Measurements from ENCODE around the gene TIMM9.

DNA sequence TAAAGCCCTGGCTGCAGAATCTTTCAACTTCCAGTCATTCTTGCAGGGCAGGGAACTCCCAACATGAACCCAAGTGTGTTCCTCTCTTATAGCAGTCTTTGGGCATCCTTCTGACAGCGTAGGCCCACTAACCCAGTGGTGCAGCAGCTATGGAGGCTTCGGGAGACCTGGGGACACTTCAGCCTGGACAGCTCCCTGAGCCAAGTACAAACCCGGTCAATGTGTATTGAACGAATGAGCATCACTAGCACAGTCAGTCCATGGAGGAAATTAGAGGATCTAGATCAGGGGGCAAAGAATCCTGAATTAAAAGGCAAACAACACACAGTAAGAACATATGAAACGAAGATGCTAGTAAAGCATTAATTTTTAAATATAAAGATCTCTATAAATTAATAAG is 42.0 kb upstream of the TIMM9 start:
- no peak for TF ChIP-seq RAD21 (IDR thresholded peaks at IDR 0.05)
- TF ChIP-seq, protein P1, sequence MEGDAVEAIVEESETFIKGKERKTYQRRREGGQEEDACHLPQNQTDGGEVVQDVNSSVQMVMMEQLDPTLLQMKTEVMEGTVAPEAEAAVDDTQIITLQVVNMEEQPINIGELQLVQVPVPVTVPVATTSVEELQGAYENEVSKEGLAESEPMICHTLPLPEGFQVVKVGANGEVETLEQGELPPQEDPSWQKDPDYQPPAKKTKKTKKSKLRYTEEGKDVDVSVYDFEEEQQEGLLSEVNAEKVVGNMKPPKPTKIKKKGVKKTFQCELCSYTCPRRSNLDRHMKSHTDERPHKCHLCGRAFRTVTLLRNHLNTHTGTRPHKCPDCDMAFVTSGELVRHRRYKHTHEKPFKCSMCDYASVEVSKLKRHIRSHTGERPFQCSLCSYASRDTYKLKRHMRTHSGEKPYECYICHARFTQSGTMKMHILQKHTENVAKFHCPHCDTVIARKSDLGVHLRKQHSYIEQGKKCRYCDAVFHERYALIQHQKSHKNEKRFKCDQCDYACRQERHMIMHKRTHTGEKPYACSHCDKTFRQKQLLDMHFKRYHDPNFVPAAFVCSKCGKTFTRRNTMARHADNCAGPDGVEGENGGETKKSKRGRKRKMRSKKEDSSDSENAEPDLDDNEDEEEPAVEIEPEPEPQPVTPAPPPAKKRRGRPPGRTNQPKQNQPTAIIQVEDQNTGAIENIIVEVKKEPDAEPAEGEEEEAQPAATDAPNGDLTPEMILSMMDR (IDR thresholded peaks at IDR 0.05; ENCODE audit: low read depth, low read length, missing input control) = no peak
- TF ChIP-seq, protein P2, sequence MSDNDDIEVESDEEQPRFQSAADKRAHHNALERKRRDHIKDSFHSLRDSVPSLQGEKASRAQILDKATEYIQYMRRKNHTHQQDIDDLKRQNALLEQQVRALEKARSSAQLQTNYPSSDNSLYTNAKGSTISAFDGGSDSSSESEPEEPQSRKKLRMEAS (IDR thresholded peaks at IDR 0.05) = no peak
- no peak for TF ChIP-seq EGR1 (IDR thresholded peaks at IDR 0.05; ENCODE audit: low read depth in 2 of 2)
- no peak for TF ChIP-seq GABPA (IDR thresholded peaks at IDR 0.05 in 1 of 2, conservative IDR thresholded peaks at IDR 0.05 in 1 of 2)
- TF ChIP-seq, protein P3, sequence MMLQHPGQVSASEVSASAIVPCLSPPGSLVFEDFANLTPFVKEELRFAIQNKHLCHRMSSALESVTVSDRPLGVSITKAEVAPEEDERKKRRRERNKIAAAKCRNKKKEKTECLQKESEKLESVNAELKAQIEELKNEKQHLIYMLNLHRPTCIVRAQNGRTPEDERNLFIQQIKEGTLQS (IDR thresholded peaks at IDR 0.05) = no peak
- no peak for TF ChIP-seq HNF4A (conservative IDR thresholded peaks at IDR 0.05)
- TF ChIP-seq HNF4G (IDR thresholded peaks at IDR 0.05) = no peak
- no peak for TF ChIP-seq TAF1 (conservative IDR thresholded peaks at IDR 0.05)
- TF ChIP-seq, protein P4, sequence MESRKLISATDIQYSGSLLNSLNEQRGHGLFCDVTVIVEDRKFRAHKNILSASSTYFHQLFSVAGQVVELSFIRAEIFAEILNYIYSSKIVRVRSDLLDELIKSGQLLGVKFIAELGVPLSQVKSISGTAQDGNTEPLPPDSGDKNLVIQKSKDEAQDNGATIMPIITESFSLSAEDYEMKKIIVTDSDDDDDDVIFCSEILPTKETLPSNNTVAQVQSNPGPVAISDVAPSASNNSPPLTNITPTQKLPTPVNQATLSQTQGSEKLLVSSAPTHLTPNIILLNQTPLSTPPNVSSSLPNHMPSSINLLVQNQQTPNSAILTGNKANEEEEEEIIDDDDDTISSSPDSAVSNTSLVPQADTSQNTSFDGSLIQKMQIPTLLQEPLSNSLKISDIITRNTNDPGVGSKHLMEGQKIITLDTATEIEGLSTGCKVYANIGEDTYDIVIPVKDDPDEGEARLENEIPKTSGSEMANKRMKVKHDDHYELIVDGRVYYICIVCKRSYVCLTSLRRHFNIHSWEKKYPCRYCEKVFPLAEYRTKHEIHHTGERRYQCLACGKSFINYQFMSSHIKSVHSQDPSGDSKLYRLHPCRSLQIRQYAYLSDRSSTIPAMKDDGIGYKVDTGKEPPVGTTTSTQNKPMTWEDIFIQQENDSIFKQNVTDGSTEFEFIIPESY (IDR thresholded peaks at IDR 0.05) = no peak
- TF ChIP-seq SP1 (IDR thresholded peaks at IDR 0.05) = no peak
- TF ChIP-seq JUND (IDR thresholded peaks at IDR 0.05) = no peak
